ENCODE data around the gene RNH1. TPM values are rescaled to one million over a fixed set of nuclear protein-coding genes. Genes with fewer than 3 reads are reported as not detected.

The RNH1 gene
- total RNA-seq, 4 donors from 2014 or later = 191 to 259 (median 231) TPM

- no peak for DNase-seq
- Histone ChIP-seq H3K27me3 (no peaks in the 10 kb centered on the region), H3K9me3 (no peaks in the 10 kb centered on the region), H3K27ac (no peak overlapping the region), H3K36me3 (no peaks in the 10 kb centered on the region), H3K4me3 (replicated peaks in 1 of 3) (no peak overlapping the region), H3K4me1 (peaks cover 12 to 17% of the 10 kb centered on the region in 2 donors)
- intact Hi-C loops (cut with DNase I) = loop anchor here (5.0 kb wide), 1 partner anchor 177 kb away; no protein-coding TSS in a partner anchor
- 85% methylated on average over 5 of the region's 5 CpGs; no CpG with 5 or more reads in 1 of the 2 donors for WGBS, 2 donors
- TF ChIP-seq CTCF (IDR thresholded peaks at IDR 0.05) = no peak
- no peak for TF ChIP-seq POLR2A (IDR thresholded peaks at IDR 0.05)
Measured at GRCh38 chr11:550746-551085, 43.7 kb upstream of the RNH1 start.

- peaks cover 7 to 11% of the 10 kb centered on the region in 2 donors for H3K4me1 ChIP-seq
- H3K36me3 ChIP-seq = no peaks in the 10 kb centered on the region
- intact Hi-C loops (cut with DNase I) = loop anchor here (5.0 kb wide), 1 partner anchor 177 kb away; no protein-coding TSS in a partner anchor
- no peak overlapping the region for H3K4me3 ChIP-seq (replicated peaks in 1 of 3)
- H3K27me3 ChIP-seq = no peaks in the 10 kb centered on the region
- WGBS, 2 donors = 94 to 96% methylated on average over 15 of the region's 25 CpGs
- H3K27ac ChIP-seq = no peak overlapping the region
- DNase-seq = no peak
- TF ChIP-seq POLR2A (IDR thresholded peaks at IDR 0.05) = no peak
- TF ChIP-seq CTCF (IDR thresholded peaks at IDR 0.05) = no peak
- no peaks in the 10 kb centered on the region for H3K9me3 ChIP-seq
Measured at GRCh38 chr11:550021-550745, 43.1 kb upstream of the RNH1 start.

- Histone ChIP-seq H3K4me3 (replicated peaks in 1 of 3) (no peak overlapping the region), H3K36me3 (no peaks in the 10 kb centered on the region), H3K4me1 (peaks cover 0 to 1% of the 10 kb centered on the region in 2 donors), H3K27me3 (no peaks in the 10 kb centered on the region), H3K9me3 (no peaks in the 10 kb centered on the region), H3K27ac (no peak overlapping the region)
- TF ChIP-seq POLR2A (IDR thresholded peaks at IDR 0.05) = no peak
- no peak for TF ChIP-seq CTCF (IDR thresholded peaks at IDR 0.05)
- WGBS, 2 donors = 84 to 86% methylated on average over 30 to 32 of the region's 32 CpGs
- DNase-seq = no peak
- intact Hi-C loops (cut with DNase I) = no loop called here
Measured at GRCh38 chr11:548700-549603, 41.9 kb upstream of the RNH1 start.

GRCh38 chr11:545171-545570 lies 38.1 kb upstream of the RNH1 start:
- H3K27ac ChIP-seq = no peak overlapping the region
- H3K9me3 ChIP-seq = no peaks in the 10 kb centered on the region
- intact Hi-C loops (cut with DNase I) = no loop called here
- H3K4me3 ChIP-seq (replicated peaks in 1 of 3) = no peak overlapping the region
- WGBS, 2 donors = 92 to 97% methylated on average over 6 to 7 of the region's 11 CpGs
- no peaks in the 10 kb centered on the region for H3K27me3 ChIP-seq
- H3K36me3 ChIP-seq = no peaks in the 10 kb centered on the region
- no peak for TF ChIP-seq POLR2A (IDR thresholded peaks at IDR 0.05)
- no peak for TF ChIP-seq CTCF (IDR thresholded peaks at IDR 0.05)
- DNase-seq = no peak
- H3K4me1 ChIP-seq = no peaks in the 10 kb centered on the region

GRCh38 chr11:544817-545166 lies 37.8 kb upstream of the RNH1 start:
- TF ChIP-seq CTCF (IDR thresholded peaks at IDR 0.05) = no peak
- no peak for TF ChIP-seq POLR2A (IDR thresholded peaks at IDR 0.05)
- intact Hi-C loops (cut with DNase I) = no loop called here
- Histone ChIP-seq H3K27ac (no peak overlapping the region), H3K36me3 (no peaks in the 10 kb centered on the region), H3K4me3 (replicated peaks in 1 of 3) (no peak overlapping the region), H3K9me3 (no peaks in the 10 kb centered on the region), H3K27me3 (no peaks in the 10 kb centered on the region), H3K4me1 (no peaks in the 10 kb centered on the region)
- DNase-seq = no peak
- WGBS, 2 donors = 80 to 90% methylated on average over 1 to 4 of the region's 5 CpGs

All from thyroid gland (tissue), 4 donors.